Measurements from ENCODE around the gene NOCT. TPM values are rescaled to one million over a fixed set of nuclear protein-coding genes. Genes with fewer than 3 reads are reported as not detected.

The NOCT gene
- total and polyA plus RNA-seq, 2 donors (not counting 1 experiment from before 2014, with no cell fraction given): 2.6 to 3.8 TPM

- H3K27ac Mint-ChIP-seq: no peak overlapping the region
- no peak overlapping the region for H2AFZ ChIP-seq (ENCODE audit: insufficient read depth, low read depth, low read length, poor library complexity, severe bottlenecking)
- no peak for ATAC-seq (ENCODE audit: low read depth)
- peaks cover 0 to 2% of the 10 kb centered on the region in 2 experiments for H3K36me3 ChIP-seq (replicated peaks in 1 of 2; ENCODE audit: control extremely low read depth in 1 of 2, control insufficient read depth in 1 of 2, extremely low read depth in 1 of 2, insufficient read depth in 2 of 2, low read length in 1 of 2)
- H3K27me3 ChIP-seq (replicated peaks in 1 of 4; ENCODE audit: control extremely low read depth in 1 of 4, control insufficient read depth in 3 of 4, insufficient read depth in 4 of 4, low read length in 3 of 4): no peaks in the 10 kb centered on the region
- H3K27me3 Mint-ChIP-seq: no peaks in the 10 kb centered on the region
- H3K9me3 ChIP-seq (ENCODE audit: control extremely low read depth in 1 of 3, control insufficient read depth in 2 of 3, insufficient read depth in 1 of 3, low read length in 2 of 3): no peaks in the 10 kb centered on the region
- intact Hi-C loops (cut with micrococcal nuclease): no loop called here
- no peak overlapping the region for H3K4me3 ChIP-seq (ENCODE audit: control extremely low read depth in 1 of 5, extremely low read depth in 1 of 5, insufficient read depth in 1 of 5, low read depth in 2 of 5, low read length in 4 of 5)
- no peak for TF ChIP-seq EZH2 (IDR thresholded peaks at IDR 0.05; ENCODE audit: borderline replicate concordance, insufficient read depth, low read depth, low read length, poor library complexity, severe bottlenecking)
- no peak for TF ChIP-seq CTCF (IDR thresholded peaks at IDR 0.05)
- no peak overlapping the region for H3K9ac ChIP-seq (ENCODE audit: low read length)
- H3K9me3 Mint-ChIP-seq (ENCODE audit: insufficient read depth): no peaks in the 10 kb centered on the region
- H3K4me2 ChIP-seq (replicated peaks; ENCODE audit: low read depth, low read length, poor library complexity, severe bottlenecking): no peak overlapping the region
- POLR2A ChIA-PET: no interaction called here
- 100% methylated on average over 3 of the region's 5 CpGs for WGBS (ENCODE audit: insufficient coverage)
- CTCF ChIA-PET: interaction anchor here (0.6 to 0.7 kb wide), 5 partner anchors 11 to 1861 kb away, joined by 3 to 4 read pairs (median 3); no protein-coding TSS in a partner anchor
- H3K4me3 Mint-ChIP-seq: no peak overlapping the region
- H3K79me2 ChIP-seq (ENCODE audit: control insufficient read depth, insufficient read depth, low read length): peaks cover 52% of the 10 kb centered on the region
- H4K20me1 ChIP-seq (ENCODE audit: control insufficient read depth, insufficient read depth, low read length, poor library complexity, severe bottlenecking): peaks cover 4% of the 10 kb centered on the region
- no peak overlapping the region for H3K27ac ChIP-seq (ENCODE audit: low read length in 2 of 2)
- DNase-seq: no peak
- no peaks in the 10 kb centered on the region for H3K4me1 ChIP-seq (ENCODE audit: control insufficient read depth in 2 of 2, insufficient read depth in 2 of 2, low read length in 2 of 2)
- peaks cover 15% of the 10 kb centered on the region for H3K4me1 Mint-ChIP-seq
Measured at GRCh38 chr4:139022835-139023234, 7.3 kb downstream of the NOCT start.

GRCh38 chr4:139024686-139025085 lies 9.1 kb downstream of the NOCT start:
- peaks cover 6% of the 10 kb centered on the region for H4K20me1 ChIP-seq (ENCODE audit: control insufficient read depth, insufficient read depth, low read length, poor library complexity, severe bottlenecking)
- ATAC-seq (ENCODE audit: low read depth): no peak
- DNase-seq: no peak
- H3K27me3 ChIP-seq (replicated peaks in 1 of 4; ENCODE audit: control extremely low read depth in 1 of 4, control insufficient read depth in 3 of 4, insufficient read depth in 4 of 4, low read length in 3 of 4): no peaks in the 10 kb centered on the region
- CTCF ChIA-PET: no interaction called here
- no peaks in the 10 kb centered on the region for H3K36me3 ChIP-seq (replicated peaks in 1 of 2; ENCODE audit: control extremely low read depth in 1 of 2, control insufficient read depth in 1 of 2, extremely low read depth in 1 of 2, insufficient read depth in 2 of 2, low read length in 1 of 2)
- Mint-ChIP-seq H3K4me1 (peaks cover 6% of the 10 kb centered on the region), H3K9me3 (ENCODE audit: insufficient read depth) (no peaks in the 10 kb centered on the region), H3K27ac (no peak overlapping the region), H3K4me3 (no peak overlapping the region), H3K27me3 (no peaks in the 10 kb centered on the region)
- no peak overlapping the region for H2AFZ ChIP-seq (ENCODE audit: insufficient read depth, low read depth, low read length, poor library complexity, severe bottlenecking)
- no peak overlapping the region for H3K9ac ChIP-seq (ENCODE audit: low read length)
- POLR2A ChIA-PET: no interaction called here
- no peaks in the 10 kb centered on the region for H3K4me1 ChIP-seq (ENCODE audit: control insufficient read depth in 2 of 2, insufficient read depth in 2 of 2, low read length in 2 of 2)
- WGBS (ENCODE audit: insufficient coverage): 93% methylated on average over 7 of the region's 9 CpGs
- no peak overlapping the region for H3K4me2 ChIP-seq (replicated peaks; ENCODE audit: low read depth, low read length, poor library complexity, severe bottlenecking)
- H3K27ac ChIP-seq (ENCODE audit: low read length in 2 of 2): no peak overlapping the region
- no peak overlapping the region for H3K4me3 ChIP-seq (ENCODE audit: control extremely low read depth in 1 of 5, extremely low read depth in 1 of 5, insufficient read depth in 1 of 5, low read depth in 2 of 5, low read length in 4 of 5)
- no peak for TF ChIP-seq EZH2 (IDR thresholded peaks at IDR 0.05; ENCODE audit: borderline replicate concordance, insufficient read depth, low read depth, low read length, poor library complexity, severe bottlenecking)
- TF ChIP-seq CTCF (IDR thresholded peaks at IDR 0.05): no peak
- H3K79me2 ChIP-seq (ENCODE audit: control insufficient read depth, insufficient read depth, low read length): peaks cover 59% of the 10 kb centered on the region
- no peaks in the 10 kb centered on the region for H3K9me3 ChIP-seq (ENCODE audit: control extremely low read depth in 1 of 3, control insufficient read depth in 2 of 3, insufficient read depth in 1 of 3, low read length in 2 of 3)
- intact Hi-C loops (cut with micrococcal nuclease): no loop called here

Measured in B cell (primary cell).